SU-DHL-6 (cell line): ENCODE measurements around the gene PLCL1.

Experiments
- CTCF ChIP-seq: fragments of 200-600 bp; sonication (generic); IDR thresholded peaks from one replicate; pipeline ENCODE4 v1.5.1; 2017; ENCODE audit warnings: antibody characterized with exemption, mild to moderate bottlenecking, low read length, moderate library complexity; ENCODE audit not compliant: insufficient read depth, poor library complexity, severe bottlenecking
- EZH2phosphoT487 ChIP-seq: fragments of 200-600 bp; sonication (generic), shearing (Covaris generic); conservative IDR thresholded peaks from 2 replicates; pipeline ENCODE4 v1.6.1; 2018; ENCODE audit warnings: mild to moderate bottlenecking, antibody characterized with exemption, low read length, moderate library complexity, mixed read lengths

- TF ChIP-seq CTCF (no peak), EZH2phosphoT487 (no peak)
Measured at GRCh38 chr2:198129609-198130008, 325.2 kb downstream of the PLCL1 start.
